ENCODE data around the gene PPP4C. TPM values are rescaled to one million over a fixed set of nuclear protein-coding genes. Genes with fewer than 3 reads are reported as not detected.
A peak's percentile ranks its signal among the peaks of the same experiment; 100 is the strongest.
"Not testable (repeated sequence)": the region's sequence is repeated elsewhere in the genome, so short reads cannot be mapped to it uniquely, and the experiment has no call there.

The PPP4C gene
- total RNA-seq (2014; rRNA removed; shearing (Covaris generic)), result 225 and 232 TPM in 2 replicates

DNA sequence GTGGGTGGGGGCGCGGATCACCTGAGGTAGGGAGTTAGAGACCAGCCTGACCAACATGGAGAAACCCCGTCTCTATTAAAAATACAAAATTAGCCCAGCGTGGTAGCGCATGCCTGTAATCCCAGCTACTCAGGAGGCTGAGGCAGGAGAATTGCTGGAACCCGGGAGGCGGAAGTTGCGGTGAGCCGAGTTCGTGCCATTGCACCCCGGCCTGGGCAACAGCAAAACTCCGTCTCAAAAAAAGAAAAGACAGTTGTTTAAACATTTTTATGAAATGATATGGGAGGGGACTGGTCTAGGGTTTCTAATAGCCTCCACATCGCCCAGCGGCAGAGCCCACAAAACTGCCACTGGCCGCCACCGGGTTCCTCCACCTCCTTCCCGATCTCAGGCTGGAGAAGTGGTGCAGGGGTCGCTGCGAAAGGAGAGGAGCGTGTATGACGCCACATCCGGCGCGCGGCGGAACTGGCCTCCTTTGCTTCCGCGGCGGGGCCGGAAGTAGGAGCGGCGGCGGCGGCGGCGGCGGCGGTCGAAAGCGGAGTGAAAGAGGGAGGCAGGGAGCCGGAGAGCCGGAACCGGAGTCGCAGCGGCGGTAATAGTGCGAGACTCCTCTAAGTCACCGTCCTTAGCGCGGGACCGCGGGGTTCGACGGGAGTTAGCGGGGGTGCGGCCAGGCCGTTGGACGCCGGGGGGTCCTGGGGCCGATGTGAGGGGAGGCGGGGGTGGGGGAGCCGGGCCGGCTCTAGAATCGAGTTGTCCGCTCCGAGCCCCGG, at the start of gene PPP4C:
Gene PPP4C (plus strand): TSS at position 492 of the 773 bp plus-strand sequence. CDS start 384 bp downstream, outside the sequence.
- DNase-seq (ENCODE audit: low spot score), result peak; percentile 89
- in situ Hi-C loops (cut with HindIII; ENCODE audit: low sequenced_read_pairs), result loop anchor here (5.0 kb wide), 1 partner anchor 42 kb away; no protein-coding TSS in a partner anchor

DNA sequence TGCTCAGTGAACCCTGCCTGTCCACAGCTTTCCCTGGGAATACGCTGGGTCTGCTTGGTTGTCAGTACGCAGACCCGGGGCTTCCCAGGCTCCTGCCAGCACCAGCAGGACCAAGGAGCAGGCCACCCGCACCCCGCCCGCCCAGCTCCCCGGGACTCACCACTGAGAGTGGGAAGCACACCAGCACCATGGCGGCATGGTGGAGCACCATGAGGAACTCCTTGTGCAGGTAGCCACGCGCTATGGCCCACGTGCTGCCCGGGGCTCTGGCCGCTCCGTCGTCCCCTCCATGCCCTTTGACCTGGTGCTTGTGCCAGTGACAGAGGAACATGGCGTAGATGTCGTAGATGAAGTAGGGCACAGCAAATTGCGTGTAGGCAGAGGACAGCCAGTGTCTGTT, 49.3 kb upstream of the PPP4C start:
- no peak for DNase-seq (ENCODE audit: low spot score)
- in situ Hi-C loops (cut with HindIII; ENCODE audit: low sequenced_read_pairs), result no loop called here

DNA sequence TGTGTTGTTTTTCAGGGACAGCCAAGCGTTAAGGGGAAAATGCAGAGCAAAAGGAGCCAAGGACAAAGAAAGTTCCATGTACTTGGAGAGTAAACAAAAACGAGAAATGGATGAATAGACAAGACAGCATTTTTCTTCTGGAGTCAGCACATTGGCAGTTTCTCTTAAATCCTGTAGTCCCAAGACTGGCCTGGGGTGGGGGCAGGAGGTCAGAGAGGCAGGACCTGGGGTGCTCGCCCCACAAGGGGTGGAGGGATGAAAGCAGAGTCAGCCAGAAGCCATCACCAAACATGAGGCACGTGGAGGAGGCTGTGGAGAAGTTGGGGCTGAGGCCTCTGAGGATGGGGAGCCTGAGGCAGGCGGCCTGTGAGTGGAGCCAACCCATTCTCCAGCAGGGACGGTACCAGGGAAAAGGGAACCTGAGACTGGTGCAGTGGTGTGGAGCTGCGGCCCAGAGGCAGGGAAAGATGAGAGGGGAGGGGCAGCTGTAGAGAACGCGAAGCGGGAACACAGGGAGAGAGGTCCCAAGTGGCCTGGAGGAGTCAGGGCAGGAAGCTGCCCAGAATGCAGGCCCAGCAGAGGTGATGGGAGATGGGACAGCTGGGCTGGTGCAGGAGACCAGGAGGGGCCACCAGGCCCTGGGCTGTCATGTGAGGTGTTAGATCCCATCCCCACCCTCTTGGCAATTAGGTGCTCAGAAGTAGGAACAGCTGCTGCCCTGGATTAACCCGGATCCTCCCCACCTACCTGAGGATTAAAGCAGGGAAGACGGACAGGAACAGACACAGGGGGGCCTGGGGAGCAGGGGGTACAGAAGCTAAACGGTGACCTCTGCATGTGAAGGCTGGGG, 48.0 kb upstream of the PPP4C start:
- no peak for DNase-seq (ENCODE audit: low spot score)
- in situ Hi-C loops (cut with HindIII; ENCODE audit: low sequenced_read_pairs), result no loop called here

DNA sequence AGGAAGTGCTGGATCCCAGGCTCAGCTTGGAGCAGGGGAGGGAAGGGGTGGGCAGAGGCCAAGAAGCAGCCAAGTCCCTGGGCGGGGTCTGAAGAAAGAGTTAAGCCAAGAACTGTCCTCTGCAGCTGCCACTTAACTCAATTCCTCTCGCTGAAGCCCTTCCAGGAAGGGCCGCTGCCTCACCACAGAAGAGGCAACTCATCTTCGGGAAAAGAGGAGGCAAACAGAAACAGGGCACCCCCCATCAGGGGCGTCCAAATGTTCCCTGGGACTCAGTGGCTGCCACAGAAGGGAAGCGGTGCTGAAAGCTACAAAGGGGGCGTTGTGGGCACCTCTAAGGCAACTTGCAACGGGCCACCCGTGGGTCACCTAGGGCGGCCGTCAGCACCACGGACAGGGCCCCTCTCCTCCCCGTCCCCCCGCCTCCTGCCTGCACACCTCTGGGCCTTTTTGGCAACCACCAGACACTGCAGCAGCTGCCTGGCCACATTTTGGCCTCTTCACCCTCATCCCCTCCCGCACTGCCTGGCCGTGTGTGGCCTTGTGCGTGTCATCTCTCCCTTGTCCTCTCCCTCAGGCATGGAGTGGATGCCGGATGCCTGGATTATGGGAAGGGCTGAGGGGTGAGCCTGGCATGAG, 47.2 kb upstream of the PPP4C start:
- in situ Hi-C loops (cut with HindIII; ENCODE audit: low sequenced_read_pairs), result no loop called here
- DNase-seq (ENCODE audit: low spot score), result peak; percentile 17

DNA sequence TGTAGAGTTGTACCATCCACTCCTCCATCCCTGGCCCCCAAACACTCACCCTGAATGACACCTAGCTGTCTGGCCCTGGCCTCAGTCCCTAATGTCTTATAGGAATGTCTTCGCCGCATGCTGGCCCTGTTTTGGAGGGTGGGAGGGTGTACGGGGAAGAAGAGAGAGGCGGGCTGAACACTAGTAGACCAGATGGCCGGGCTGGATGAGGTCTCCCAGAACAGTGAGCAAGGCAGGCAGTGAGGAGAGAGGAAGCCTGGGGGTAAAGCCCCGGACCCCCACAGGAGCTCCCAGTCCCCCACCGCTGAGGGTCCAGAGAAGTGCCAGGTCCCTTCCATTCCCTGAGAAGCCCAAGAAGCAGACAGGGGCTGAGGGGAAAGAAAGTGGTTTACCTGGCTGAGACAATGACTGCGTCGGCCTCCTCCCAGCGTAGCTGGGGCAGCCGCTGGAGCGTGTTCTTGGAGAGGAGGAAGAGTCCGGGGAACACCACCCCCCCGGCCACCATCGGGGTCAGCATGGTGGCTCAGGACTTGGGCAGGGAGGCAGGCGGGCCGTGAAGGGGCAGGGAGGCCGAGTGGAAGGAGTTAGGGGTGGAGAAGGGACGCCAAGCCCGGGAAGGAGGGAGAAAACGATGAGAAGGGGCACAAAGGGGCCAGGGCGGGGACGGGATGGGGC, 45.6 kb upstream of the PPP4C start:
- DNase-seq (ENCODE audit: low spot score), result peak; percentile 63
- in situ Hi-C loops (cut with HindIII; ENCODE audit: low sequenced_read_pairs), result no loop called here

DNA sequence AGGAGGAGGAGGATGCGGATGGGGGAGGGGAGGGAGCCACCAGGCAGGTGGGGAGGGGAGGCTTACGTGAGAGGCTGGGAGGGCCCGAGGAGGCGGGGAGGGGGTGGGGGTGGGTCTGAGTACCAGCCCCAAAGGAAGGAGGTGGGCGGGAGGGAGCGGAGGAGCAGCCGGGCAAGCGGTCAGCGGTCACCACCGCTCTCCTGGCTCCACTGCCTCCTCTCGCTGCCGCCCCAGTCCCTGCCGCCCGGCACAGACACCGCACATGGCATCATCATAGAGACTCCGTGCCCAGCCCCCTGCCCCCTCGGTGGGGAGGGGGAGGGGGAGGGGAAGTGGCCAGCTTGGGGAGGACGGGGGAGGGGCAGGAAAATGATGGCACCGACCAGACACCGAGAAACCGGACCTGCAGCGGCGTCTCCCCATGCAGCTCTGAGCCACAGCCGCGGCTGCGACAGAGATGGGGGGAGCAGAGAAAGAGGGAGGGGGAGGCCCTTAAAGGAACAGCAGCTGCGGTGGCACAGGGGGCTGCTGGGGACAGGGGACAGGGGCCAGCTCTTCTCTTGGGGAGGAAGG, 44.9 kb upstream of the PPP4C start, which contains the start of gene TLCD3B:
Gene TLCD3B (minus strand): TSS at position 431 of the 573 bp plus-strand sequence. CDS start 744 bp downstream, outside the sequence.
- DNase-seq (ENCODE audit: low spot score), result peak; percentile 80
- in situ Hi-C loops (cut with HindIII; ENCODE audit: low sequenced_read_pairs), result no loop called here

DNA sequence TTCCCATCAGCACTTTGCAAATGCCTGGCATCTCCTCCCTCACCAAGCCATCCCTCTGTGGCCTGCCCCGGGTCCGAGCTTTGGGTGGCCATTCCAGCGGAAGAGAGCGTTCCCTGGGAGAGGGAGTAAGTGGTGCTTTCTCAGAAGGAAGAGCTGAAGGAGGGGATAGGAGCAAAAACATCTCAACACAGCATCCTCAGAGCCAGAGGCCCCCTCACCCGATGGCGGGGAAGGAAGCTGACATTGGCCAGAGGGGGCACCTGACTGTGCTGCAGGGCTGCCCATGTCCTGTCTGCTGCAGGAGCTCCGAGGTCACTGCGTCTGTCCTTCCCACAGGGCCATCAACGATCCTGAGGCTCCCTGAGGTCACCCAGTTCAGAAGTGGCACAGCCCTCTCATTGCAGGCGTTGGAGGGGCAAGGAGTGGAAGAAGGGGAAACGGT, 44.3 kb upstream of the PPP4C start:
- in situ Hi-C loops (cut with HindIII; ENCODE audit: low sequenced_read_pairs), result no loop called here
- DNase-seq (ENCODE audit: low spot score), result peak; percentile 30

DNA sequence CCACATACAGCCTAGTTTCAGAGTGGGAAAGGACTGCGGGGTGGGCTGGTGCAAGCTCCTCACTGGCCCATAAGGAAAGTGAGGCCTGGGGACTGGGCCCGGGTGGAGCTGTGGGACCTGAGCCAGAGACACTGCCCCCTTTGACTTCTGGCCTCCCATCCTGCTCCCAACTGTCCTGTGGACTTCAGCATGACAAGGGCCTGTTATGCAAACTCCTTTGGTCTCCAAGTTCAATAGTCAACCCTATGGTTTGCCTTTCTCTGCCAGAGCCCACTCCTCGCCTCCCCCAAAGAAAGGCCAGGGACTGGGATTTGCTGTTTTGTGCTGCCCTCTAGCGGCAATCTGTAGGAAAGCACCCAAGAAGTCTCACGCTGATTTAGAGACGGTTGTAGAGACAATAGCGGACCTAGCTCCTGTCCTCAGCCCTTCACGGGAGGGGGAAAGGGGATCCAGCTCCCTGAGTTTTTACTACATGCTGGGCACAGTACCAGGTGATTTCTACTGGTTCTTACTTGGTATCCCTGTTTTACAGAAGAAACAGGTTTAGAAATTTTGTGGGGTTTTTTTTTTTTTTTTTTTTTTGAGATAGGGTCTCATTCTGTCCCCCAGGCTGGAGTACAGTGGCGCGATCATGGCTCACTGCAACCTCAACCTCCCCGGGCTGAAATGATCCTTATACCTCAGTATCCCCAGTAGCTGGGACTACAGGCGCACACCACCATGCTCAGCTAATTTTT, 43.5 kb upstream of the PPP4C start:
- in situ Hi-C loops (cut with HindIII; ENCODE audit: low sequenced_read_pairs), result no loop called here
- peak; percentile 91 for DNase-seq (ENCODE audit: low spot score)

DNA sequence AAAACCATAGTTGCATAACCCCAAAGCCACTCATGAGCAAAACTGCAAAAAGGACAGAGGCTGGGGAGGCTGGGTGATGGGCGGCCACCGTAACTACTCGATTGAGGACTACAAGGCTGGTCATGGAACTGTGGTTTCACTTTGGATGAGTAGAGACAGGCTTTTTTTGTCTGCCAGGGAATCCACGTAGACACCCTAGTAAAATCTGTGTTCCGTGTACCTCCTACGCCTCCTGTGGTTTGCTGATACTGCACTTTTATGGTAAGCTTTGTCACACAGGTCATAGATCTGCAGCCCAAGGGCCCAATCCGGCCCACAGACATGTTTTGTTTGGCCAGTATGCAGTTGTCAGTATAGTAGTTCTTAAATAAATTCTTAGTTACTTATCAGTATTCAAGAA, 42.5 kb upstream of the PPP4C start:
- in situ Hi-C loops (cut with HindIII; ENCODE audit: low sequenced_read_pairs), result no loop called here
- no peak for DNase-seq (ENCODE audit: low spot score)

DNA sequence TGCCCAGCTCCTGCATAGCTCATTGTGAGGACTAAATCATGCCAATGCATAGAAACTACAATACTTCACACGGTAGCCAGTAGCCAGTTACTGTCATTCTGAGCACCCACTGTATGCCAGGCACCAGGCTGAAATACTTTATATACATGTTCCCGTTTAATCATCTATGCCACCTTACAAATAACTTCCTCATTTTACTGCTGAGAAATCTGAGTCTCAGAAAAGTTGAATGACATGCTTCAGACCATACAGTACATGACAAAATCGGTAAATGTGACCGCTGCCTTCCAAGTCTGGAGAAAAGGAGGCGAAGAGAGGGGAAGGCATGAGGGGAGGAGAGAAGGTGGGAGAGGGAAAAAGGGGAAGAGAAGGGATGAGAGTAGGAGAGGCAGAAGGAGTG, 35.6 kb upstream of the PPP4C start:
- no peak for DNase-seq (ENCODE audit: low spot score)
- in situ Hi-C loops (cut with HindIII; ENCODE audit: low sequenced_read_pairs), result no loop called here

DNA sequence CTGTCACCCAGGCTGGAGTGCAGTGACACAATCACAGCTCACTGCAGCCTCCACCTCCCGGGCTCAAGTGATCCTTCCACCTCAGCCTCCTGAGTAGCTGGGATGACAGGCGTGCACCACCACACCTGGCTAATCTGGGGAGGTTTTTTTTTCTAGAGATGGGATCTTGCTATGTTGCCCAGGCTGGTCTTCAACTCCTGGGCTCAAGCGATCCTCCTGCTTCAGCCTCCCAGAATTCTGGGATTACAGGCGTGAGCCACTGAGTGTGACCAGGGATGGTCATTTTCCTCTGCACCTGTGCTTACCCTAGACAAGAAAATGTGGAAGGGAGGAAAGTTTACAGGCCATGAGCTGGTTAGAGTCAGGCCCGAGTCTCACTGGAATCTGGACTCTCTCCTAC, 35.1 kb upstream of the PPP4C start:
- in situ Hi-C loops (cut with HindIII; ENCODE audit: low sequenced_read_pairs); DNase-seq (ENCODE audit: low spot score): not testable (repeated sequence)

DNA sequence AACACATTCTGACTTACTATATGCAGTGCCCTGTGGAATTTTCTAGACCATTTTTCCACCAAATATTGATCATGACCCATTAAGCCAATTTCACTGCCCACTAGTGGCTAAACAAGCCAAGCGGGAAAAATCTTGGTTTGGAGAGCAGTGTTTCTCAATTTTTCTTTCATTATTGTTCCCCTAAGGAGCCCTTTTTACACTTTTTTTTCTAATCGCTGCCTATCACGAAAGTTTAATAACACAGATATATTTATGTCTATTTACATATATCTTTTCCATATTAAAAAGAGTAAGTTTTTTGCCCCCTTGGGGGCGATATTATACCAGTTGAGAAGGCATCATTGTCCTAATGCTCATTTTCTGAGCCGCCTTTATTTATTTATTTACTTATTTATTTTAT, 34.0 kb upstream of the PPP4C start:
- in situ Hi-C loops (cut with HindIII; ENCODE audit: low sequenced_read_pairs), result no loop called here

DNA sequence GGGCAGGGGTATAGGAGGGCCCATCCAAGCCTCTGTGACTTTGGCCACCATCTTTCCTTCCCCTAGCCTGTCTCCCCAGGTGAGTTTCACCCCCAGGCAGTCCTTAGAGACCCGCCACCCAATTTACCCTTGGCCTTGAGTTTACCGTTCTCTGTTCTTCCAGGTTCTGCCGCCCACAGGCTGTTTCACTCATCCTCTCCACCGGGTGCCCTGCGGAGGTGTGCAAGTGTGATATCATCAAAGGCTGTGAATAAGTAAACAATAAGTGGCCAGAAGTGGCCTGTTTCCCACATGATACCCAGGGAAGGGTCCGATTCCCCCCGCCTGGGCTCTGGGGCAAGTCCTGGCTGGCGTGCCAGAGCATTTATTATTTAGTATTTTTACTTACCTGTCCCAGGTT, 29.6 kb upstream of the PPP4C start:
- no peak for DNase-seq (ENCODE audit: low spot score)
- in situ Hi-C loops (cut with HindIII; ENCODE audit: low sequenced_read_pairs), result no loop called here

More for the DNA sequence above, 34.0 kb upstream of the PPP4C start:
- peak; percentile 30 for DNase-seq (ENCODE audit: low spot score)

DNA sequence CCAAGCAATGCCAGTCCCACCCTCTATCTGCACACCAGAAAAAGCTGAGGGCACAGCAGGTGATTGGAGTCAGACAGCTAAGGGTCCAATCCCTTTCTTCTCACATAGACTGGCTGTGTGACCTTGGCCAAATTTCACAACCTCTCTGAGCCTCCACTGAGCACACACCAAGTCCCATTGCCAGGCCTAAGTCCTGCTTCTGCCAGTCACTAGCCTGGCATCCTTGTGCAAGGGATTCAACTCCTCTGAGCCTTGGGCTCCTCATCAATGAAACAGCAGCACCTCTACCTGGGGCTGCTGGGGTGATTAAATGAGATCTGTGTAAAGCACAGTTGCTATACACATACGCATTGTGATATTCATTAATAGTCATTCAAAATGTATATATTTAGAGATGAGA, 29.2 kb upstream of the PPP4C start:
- in situ Hi-C loops (cut with HindIII; ENCODE audit: low sequenced_read_pairs), result no loop called here
- no peak for DNase-seq (ENCODE audit: low spot score)

DNA sequence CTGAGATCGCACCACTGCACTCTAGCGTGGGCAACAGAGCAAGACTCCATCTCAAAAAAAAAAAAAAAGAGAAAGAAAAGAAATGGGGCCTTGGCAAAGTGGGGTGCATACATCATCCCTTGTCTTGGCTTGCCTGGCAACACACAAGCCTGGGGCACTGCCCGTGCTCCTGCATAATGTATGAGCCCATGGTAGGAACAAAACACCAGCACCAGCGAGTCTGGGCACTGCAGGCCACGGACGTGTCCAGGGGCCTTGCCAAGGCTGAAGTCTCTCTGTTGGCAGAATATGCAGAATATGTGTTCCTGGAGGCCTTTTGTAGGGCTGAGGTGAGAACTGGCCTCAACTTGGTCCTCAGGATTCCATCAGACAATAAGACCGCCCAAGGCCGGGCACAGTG, 25.9 kb upstream of the PPP4C start:
- DNase-seq (ENCODE audit: low spot score), result peak; percentile 40
- in situ Hi-C loops (cut with HindIII; ENCODE audit: low sequenced_read_pairs), result no loop called here

DNA sequence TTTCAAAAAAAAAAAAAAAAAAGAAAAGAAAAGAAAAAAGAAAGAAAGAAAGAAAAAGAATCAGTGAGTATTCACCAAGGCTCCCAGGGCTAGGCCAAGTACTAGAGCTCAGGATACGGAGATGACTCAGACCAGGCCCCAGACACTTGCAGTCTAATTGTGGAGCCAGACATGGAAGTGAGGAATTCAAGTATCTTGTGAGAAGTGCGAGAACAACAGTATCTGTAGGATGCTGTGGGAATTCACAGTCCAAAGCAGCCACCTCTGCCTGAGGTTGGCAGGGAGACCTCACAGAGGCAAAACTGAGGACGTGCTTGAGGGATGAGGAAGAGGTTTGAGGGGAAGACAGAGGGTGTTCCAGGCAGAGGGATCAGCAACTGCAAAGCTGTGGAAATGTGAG, 24.3 kb upstream of the PPP4C start:
- DNase-seq (ENCODE audit: low spot score), result no peak
- in situ Hi-C loops (cut with HindIII; ENCODE audit: low sequenced_read_pairs), result no loop called here

DNA sequence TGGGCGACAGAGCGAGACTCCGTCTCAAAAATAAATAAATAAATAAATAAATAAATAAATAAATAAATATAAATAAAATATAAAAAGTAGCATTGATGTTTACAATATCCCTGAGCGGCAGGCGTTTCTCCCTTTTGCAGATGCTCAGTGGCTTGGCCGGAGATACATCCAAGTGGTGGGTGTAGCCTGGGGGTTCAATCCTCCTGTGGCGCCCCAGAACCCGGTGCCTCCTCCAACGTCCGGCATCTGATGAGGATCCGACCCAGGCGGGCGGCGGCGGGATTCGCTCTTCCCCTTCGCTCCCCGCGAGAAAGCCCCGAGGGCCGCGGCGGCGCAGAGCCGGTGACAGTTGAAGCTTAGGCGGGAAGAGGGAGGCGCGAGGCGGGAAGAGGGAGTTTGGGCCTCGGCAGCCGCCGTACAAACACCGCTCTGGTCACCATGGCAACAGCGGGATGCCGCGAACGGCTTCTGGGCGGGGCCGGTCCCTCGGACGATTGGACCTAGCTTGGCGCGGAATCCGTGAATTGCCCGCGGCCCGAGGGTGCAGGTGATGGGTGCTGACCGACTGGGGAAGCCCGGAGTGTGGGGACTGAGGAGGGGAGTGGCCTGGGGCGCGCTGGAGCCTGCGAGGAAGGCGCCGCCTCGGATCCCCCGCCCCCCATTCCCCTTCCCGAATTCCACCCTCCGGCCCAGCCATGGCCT, 23.0 kb upstream of the PPP4C start:
- in situ Hi-C loops (cut with HindIII; ENCODE audit: low sequenced_read_pairs), result no loop called here
- DNase-seq (ENCODE audit: low spot score), result peak; percentile 82
